HG02973 (cell line): ENCODE data around the gene ITGB2.

Experiments used
- ATAC-seq: cut with Tn5 transposase; IDR thresholded peaks from one replicate; pipeline ENCODE4 v1.9.1; 2021; ENCODE audit warnings: moderate library complexity; ENCODE audit not compliant: unreplicated experiment

ITGB2 gene

GRCh38 chr21:44850905-44851657 is 69.6 kb downstream of the ITGB2 start:
- no peak for ATAC-seq

DNA sequence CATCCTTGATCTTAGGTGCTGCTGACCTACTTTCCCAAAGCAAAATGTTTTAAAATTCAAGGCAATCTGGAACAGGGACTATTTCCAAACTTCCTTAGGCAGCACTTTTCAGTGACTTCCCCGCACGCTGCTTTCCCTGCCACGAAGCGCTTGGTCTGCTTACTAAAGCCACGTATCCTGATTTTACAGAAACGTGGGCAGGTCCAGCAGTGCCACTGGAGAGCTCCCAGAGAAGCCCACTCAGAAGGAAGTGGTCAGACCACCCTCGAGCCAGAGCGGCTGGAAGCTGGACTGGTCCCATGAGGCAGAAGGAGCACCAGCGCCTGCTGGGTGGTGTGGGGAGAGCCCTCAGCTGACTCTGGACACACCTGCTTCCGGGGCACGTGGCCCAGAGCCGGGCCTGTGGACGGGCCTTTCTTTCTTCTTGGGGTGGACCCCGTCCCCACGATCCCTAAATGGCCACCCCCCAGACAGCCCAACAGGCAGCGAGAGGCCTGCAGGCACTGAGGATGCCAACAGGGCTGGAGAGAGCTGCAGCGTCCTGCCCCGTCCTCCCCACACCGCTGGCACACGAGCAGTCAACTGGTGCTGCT is 70.4 kb downstream of the ITGB2 start:
- ATAC-seq: no peak

GRCh38 chr21:44849616-44850130 is 71.0 kb downstream of the ITGB2 start:
- no peak for ATAC-seq

GRCh38 chr21:44848821-44849521 is 71.7 kb downstream of the ITGB2 start:
- no peak for ATAC-seq

DNA sequence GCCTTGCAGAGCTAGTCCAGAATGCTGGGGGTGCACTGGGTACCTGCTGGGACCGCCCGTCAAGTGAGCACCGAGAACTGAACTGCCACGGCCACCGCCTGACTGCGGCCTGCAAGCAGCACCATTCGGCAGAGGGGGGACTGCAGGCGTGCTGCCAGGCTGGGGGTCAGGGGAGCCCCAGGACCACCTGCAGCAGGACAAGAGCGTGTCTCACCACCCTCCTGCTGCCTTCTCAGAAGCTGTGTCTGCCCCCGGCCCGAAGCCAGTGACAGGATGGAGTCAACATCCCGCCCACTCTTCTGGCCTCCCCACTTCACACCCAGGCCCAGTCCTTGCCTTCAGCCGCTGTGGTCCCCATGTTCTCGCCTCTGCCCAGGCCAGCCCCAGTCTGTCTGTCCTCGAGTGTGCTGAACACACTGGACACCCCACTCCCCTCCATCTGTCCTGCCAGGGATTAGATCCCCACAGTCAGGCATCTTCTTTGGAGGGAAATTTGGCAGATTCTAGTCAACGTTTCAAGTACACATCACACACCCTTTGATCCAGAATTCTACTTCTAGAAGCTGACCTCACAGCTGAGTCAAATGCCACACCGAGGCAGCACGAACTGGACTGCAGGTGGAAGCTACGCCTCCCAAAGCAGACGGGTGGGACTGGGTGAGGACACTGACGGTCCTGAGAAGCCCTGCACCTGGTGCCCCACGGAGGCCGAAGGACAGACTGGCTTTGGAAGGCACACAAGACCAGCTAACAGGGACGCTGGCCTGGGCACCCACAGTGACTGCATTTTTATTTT is 73.2 kb downstream of the ITGB2 start:
- ATAC-seq: no peak

GRCh38 chr21:44846485-44847260 is 74.0 kb downstream of the ITGB2 start:
- ATAC-seq: no peak

GRCh38 chr21:44846224-44846484 is 74.5 kb downstream of the ITGB2 start:
- no peak for ATAC-seq

GRCh38 chr21:44845418-44846223 is 75.1 kb downstream of the ITGB2 start:
- ATAC-seq: no peak

- no peak for ATAC-seq
Measured at GRCh38 chr21:44844256-44844655, 76.4 kb downstream of the ITGB2 start.

DNA sequence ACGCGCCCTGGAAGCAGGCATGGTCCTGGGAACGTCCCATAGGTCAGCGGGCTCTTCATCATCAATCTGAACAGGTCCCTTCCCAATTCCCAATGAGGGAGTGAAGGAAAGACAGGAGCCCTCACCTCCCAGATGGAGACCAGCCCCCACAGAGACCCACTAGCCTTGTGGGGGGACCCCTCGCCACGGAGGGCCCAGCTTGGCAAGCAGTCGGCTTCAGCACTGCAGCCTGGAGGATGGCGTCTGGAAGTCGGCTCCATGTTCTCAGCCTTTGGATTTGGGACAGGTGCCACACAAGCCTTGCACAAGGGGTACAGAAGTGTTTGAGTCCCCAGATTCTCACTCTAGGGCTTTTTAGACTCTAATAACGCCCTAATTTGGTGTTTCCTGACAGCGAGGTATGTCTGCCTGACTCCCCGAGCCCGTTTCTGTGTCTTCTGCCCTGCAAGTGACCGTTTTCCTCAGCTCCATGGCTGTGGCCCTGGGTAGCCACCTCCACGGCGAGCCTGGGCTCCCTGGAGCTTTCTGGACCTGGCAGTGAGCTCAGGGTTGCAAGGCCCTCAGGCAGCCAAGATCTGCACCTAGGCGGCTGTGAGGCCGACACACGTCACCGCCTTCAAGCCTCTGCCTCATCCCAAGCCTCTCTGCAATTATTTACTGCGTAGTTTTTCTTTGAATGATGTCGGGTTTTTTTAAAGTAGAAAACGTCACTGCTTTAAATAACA is 77.8 kb downstream of the ITGB2 start:
- ATAC-seq: no peak

GRCh38 chr21:44842087-44842486 is 78.6 kb downstream of the ITGB2 start:
- no peak for ATAC-seq

GRCh38 chr21:44840771-44841170 is 79.9 kb downstream of the ITGB2 start:
- ATAC-seq: no peak

- ATAC-seq: no peak
Measured at GRCh38 chr21:44838951-44839350, 81.7 kb downstream of the ITGB2 start.

DNA sequence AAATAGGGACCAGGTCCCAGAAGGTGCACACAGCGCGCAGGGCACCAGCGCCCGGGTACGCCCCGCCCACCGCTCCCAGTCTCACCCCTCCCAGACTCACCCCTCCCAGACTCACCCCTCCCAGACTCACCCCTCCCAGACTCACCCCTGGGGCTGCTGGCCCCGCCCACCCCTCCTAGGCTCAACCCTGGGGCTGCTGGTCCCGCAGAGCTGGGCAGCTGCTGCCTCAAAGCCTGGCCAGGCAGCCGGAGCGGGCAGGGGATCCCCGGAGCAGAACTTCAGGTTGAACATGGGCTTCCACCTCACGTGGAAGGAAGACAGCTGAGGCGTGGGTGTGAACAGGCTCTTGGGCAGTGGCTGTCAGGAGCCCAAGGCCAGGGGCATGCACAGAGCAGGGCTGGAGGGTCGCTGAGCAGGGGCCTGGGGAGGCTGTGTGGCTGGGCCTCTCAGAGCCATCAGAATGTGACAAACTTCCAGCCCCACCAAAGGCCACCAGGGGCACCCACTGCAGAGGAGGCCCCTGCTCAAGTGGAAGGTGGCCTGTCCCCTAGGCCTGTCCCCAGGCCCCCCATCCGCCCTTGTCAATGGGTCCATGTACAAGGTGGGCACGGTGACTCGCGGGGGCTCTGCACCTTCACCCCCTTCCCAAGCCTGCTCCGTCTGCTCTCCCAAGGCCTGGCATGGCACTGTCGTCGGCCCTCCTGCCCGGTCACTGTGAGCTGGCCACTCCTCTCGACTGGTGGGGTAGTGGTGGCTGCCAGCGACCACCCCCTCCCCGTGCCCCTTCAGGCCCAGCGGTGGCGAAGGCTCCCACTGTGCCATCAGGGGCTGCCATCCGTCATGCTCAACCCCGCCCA is 82.4 kb downstream of the ITGB2 start:
- ATAC-seq: no peak

DNA sequence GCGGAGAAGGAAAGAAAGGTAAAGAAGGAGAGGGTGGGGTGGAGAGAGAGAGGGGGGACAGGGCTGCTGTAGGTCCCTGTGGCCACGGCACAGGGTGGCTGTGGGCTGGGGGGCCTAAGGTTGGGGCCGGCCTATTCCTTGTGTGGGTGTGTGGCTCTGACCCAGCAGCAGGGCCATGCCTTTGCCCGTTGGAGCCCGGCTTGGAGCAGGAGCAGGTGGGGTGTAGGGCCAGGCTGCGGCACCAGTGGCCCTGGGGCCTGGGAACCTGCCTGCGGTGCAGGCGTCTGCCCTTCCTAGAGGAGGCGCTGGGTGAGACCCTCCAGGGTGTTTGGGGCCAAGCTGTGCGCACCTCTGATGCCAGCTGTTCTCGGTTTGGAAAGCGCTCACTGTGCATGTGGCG is 83.2 kb downstream of the ITGB2 start:
- ATAC-seq: no peak

DNA sequence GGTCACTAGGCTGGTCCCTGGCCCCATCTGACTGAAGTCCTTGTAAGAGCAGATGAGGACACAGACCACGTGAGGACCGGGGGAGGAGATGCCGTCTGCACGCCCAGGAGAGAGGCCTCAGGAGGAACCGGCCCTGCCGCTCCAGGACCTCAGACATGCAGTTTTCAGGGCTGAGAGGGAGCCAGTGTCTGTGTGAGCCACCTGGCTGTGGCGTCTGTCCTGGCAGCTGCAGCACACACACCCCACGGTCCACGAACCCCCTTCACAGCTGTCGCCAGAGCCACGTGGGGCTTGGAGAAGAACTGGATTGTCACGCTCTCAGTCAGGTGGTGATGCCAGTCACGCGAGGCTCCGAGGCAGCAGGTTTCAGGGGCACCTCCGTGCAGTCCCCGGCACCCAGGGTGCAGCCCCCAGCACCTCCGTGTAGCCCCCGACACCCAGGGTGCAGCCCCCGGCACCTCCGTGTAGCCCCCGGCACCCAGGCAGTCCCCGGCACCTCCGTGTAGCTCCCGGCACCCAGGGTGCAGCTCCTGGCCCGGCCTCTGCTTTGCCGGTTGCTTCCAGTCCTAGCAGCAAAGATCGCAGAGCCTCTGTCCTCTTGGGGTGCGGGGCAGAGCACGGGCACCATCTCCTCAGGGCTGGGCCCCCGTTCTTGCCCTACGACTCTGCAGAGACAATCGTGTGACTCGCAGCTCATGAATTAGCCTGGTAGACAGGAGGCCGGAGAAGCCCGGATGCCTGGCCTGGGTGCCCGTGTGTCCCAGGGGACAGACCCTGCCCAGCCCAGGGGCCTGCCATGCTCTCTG is 83.8 kb downstream of the ITGB2 start:
- ATAC-seq: no peak

DNA sequence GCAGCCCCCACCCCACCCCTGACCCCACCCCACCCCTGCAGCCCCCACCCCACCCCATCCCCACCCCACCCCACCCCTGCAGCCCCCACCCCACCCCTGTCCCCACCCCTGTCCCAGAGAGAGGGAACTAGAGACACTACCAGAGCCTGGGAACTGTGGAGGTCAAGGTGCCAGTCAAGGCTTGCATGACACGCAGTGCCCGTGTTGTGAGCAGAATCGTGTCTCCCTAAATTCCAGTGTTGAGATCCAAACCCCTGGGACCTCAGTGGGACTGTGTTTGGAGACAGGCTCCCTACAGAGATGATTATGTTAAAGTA is 84.4 kb downstream of the ITGB2 start:
- ATAC-seq: no peak
